Measurements from ENCODE around the gene NDUFS2. TPM values are rescaled to one million over a fixed set of nuclear protein-coding genes. Genes with fewer than 3 reads are reported as not detected.

The NDUFS2 gene
- total RNA-seq: 107 TPM

- Histone ChIP-seq H3K27me3 (no peaks in the 10 kb centered on the region), H3K36me3 (peaks cover 8 to 15% of the 10 kb centered on the region in 2 donors), H3K9me3 (no peaks in the 10 kb centered on the region), H3K27ac (peak within 1 kb of the TSS; percentile 92 to 97), H3K4me1 (peaks cover 8 to 32% of the 10 kb centered on the region in 2 donors), H3K4me3 (peak within 1 kb of the TSS; percentile 77 to 89)
- intact Hi-C loops (cut with DNase I): loop anchor here (1.0 to 10.0 kb wide), 6 partner anchors 24 to 543 kb away; partner anchors contain the start of genes B4GALT3, DEDD, DUSP12 and TOMM40L
- peak; percentile 94 to 100 for DNase-seq (ENCODE audit: low spot score in 2 of 2)
- TF ChIP-seq CTCF (IDR thresholded peaks at IDR 0.05): no peak
These were observed at the start of gene NDUFS2 for GRCh38 chr1:161201836-161202712. Gene NDUFS2, plus strand, starts transcription at chr1:161202367. Its CDS starts 19 bp downstream, at chr1:161202386.

- Histone ChIP-seq H3K4me3 (peak overlapping the region; percentile 76 to 83), H3K9me3 (no peaks in the 10 kb centered on the region), H3K27ac (peak overlapping the region; percentile 91 to 93), H3K4me1 (peaks cover 0 to 10% of the 10 kb centered on the region in 2 donors), H3K36me3 (peaks cover 2 to 4% of the 10 kb centered on the region in 2 donors), H3K27me3 (no peaks in the 10 kb centered on the region)
- no peak for TF ChIP-seq CTCF (IDR thresholded peaks at IDR 0.05)
- intact Hi-C loops (cut with DNase I): loop anchor here (1.0 to 10.0 kb wide), 3 partner anchors 21 to 808 kb away; partner anchors contain the start of genes B4GALT3, COPA, DEDD and NCSTN
- DNase-seq (ENCODE audit: low spot score in 2 of 2): no peak
These were observed 49.0 kb upstream of the NDUFS2 start for GRCh38 chr1:161153176-161153575.

- Histone ChIP-seq H3K27ac (peak within 1 kb of the TSS; percentile 91 to 93), H3K27me3 (no peaks in the 10 kb centered on the region), H3K4me3 (peak within 1 kb of the TSS; percentile 76 to 83), H3K4me1 (peaks cover 0 to 12% of the 10 kb centered on the region in 2 donors), H3K9me3 (no peaks in the 10 kb centered on the region), H3K36me3 (peaks cover 2 to 4% of the 10 kb centered on the region in 2 donors)
- no peak for TF ChIP-seq CTCF (IDR thresholded peaks at IDR 0.05)
- DNase-seq (ENCODE audit: low spot score in 2 of 2): peak in 1 of 2 donors; percentile 91
- intact Hi-C loops (cut with DNase I): loop anchor here (1.0 to 10.0 kb wide), 4 partner anchors 22 to 809 kb away; partner anchors contain the start of genes B4GALT3, COPA, DEDD and NCSTN
These were observed 48.4 kb upstream of the NDUFS2 start, which contains the start of gene UFC1 for GRCh38 chr1:161153682-161154337. Gene UFC1, plus strand, starts transcription at chr1:161153978. Its CDS starts 20 bp downstream, at chr1:161153998.

GRCh38 chr1:161157867-161158266 lies 44.3 kb upstream of the NDUFS2 start:
- intact Hi-C loops (cut with DNase I): loop anchor here (2.0 to 10.0 kb wide), 3 partner anchors 25 to 896 kb away; partner anchors contain the start of genes COPA, DCAF8, DEDD and NCSTN
- Histone ChIP-seq H3K27me3 (no peaks in the 10 kb centered on the region), H3K4me1 (peaks cover 0 to 31% of the 10 kb centered on the region in 2 donors), H3K36me3 (peaks cover 10 to 11% of the 10 kb centered on the region in 2 donors), H3K4me3 (no peak overlapping the region), H3K27ac (no peak overlapping the region), H3K9me3 (no peaks in the 10 kb centered on the region)
- DNase-seq (ENCODE audit: low spot score in 2 of 2): no peak
- TF ChIP-seq CTCF (IDR thresholded peaks at IDR 0.05): no peak

GRCh38 chr1:161158316-161159010 lies 43.7 kb upstream of the NDUFS2 start:
- Histone ChIP-seq H3K27ac (peak overlapping the region; percentile 81 to 83), H3K36me3 (peaks cover 10 to 11% of the 10 kb centered on the region in 2 donors), H3K4me3 (peak overlapping the region; percentile 86 to 92), H3K27me3 (no peaks in the 10 kb centered on the region), H3K9me3 (no peaks in the 10 kb centered on the region), H3K4me1 (peaks cover 0 to 31% of the 10 kb centered on the region in 2 donors)
- no peak for DNase-seq (ENCODE audit: low spot score in 2 of 2)
- intact Hi-C loops (cut with DNase I): loop anchor here (1.0 to 10.0 kb wide), 4 partner anchors 19 to 896 kb away; partner anchors contain the start of genes B4GALT3, COPA, DCAF8 and DEDD
- TF ChIP-seq CTCF (IDR thresholded peaks at IDR 0.05): no peak

Data from ascending aorta (tissue), 2 donors.